MM.1S (cell line): ENCODE measurements around the gene PLCB1.

Experiments used
- EZH2 ChIP-seq: fragments of 300-600 bp; sonication (generic); optimal IDR thresholded peaks from 2 replicates; pipeline ENCODE3; 2017; ENCODE audit warnings: low read depth, mild to moderate bottlenecking, antibody characterized with exemption, low read length, mixed read lengths
- EZH2phosphoT487 ChIP-seq: fragments of 300-600 bp; sonication (generic); IDR thresholded peaks from 2 replicates; pipeline ENCODE4 v1.6.1; 2018; ENCODE audit warnings: antibody characterized with exemption, low read length
- TF ChIP-seq, protein P1 (sequence below): fragments of 300-600 bp; sonication (generic); IDR thresholded peaks from 2 replicates; pipeline ENCODE4 v1.5.1; 2016; ENCODE audit warnings: antibody characterized with exemption, low read length, mixed read lengths

DNA sequence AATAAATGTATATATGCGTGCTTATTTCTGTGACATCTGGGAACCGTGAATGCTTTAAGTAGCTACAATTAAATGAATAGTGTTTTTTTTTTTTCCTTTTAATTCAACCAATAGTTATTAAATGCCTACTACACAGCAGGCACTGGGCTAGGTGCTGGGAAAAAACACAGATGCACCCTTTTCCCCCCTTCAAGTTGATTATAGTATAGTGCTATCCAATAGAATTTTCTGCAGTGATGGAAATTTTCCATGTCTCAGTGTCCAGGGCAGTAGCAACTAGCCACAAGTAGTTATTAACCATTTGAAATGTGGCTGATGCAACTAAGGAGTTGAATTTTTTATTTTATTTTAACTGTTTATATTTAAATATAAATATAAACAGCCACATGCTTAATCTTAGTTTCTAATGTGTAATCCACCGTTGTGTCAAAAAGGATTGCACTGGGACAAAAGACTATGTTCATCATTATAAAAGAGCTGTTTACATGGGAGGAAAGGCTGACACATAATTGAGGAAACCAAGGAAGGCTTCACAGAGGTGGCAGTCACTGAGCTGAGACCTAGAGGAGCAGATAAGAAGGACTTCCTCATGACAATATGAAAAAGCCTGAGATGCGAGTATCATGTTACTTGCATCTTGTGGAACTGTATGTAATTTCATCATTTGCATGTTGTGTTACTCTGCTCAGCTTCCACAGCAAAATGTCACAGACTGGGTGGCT lies 675.6 kb downstream of the PLCB1 start:
- no peak for TF ChIP-seq EZH2phosphoT487
- TF ChIP-seq, protein P1, sequence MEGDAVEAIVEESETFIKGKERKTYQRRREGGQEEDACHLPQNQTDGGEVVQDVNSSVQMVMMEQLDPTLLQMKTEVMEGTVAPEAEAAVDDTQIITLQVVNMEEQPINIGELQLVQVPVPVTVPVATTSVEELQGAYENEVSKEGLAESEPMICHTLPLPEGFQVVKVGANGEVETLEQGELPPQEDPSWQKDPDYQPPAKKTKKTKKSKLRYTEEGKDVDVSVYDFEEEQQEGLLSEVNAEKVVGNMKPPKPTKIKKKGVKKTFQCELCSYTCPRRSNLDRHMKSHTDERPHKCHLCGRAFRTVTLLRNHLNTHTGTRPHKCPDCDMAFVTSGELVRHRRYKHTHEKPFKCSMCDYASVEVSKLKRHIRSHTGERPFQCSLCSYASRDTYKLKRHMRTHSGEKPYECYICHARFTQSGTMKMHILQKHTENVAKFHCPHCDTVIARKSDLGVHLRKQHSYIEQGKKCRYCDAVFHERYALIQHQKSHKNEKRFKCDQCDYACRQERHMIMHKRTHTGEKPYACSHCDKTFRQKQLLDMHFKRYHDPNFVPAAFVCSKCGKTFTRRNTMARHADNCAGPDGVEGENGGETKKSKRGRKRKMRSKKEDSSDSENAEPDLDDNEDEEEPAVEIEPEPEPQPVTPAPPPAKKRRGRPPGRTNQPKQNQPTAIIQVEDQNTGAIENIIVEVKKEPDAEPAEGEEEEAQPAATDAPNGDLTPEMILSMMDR, result no peak
- TF ChIP-seq EZH2, result no peak
